ENCODE results near the gene PCGF5. TPM values are rescaled to one million over a fixed set of nuclear protein-coding genes. Genes with fewer than 3 reads are reported as not detected.

Gene PCGF5
- total RNA-seq, 1 experiment from 2014 or later = 27.7 TPM

GRCh38 chr10:91220954-91221675 is 652 bp downstream of the PCGF5 start:
- no peaks in the 10 kb centered on the region; the same call in 1 of the 2 replicates for H3K36me3 ChIP-seq (ENCODE audit: low read depth)
- H3F3A ChIP-seq (ENCODE audit: insufficient read depth, low read depth) = no peaks in the 10 kb centered on the region
- H3K4me3 ChIP-seq = peak overlapping the region; percentile 69
- H3K79me2 ChIP-seq (ENCODE audit: low read depth) = peaks cover 11% of the 10 kb centered on the region
- H3K9me3 ChIP-seq (ENCODE audit: insufficient read depth, low read depth) = no peaks in the 10 kb centered on the region
- POLR2A ChIA-PET (ENCODE audit: unreplicated experiment) = no interaction called here
- TF ChIP-seq CTCF (conservative IDR thresholded peaks at IDR 0.05) (no peak), EZH2 (IDR thresholded peaks at IDR 0.05; ENCODE audit: low read depth) (no peak)
- DNase-seq = no peak
- H2AFZ ChIP-seq = peak overlapping the region; percentile 85
- intact Hi-C loops (cut with micrococcal nuclease; ENCODE audit: unreplicated experiment) = loop anchor here (2.0 kb wide), 1 partner anchor 56 kb away; no protein-coding TSS in a partner anchor
- H3K4me1 ChIP-seq (replicated peaks; ENCODE audit: insufficient read depth) = peaks cover 13% of the 10 kb centered on the region
- H3K27me3 ChIP-seq (ENCODE audit: insufficient read depth, low read depth) = no peaks in the 10 kb centered on the region
- BruUV-seq (replicated peaks) = TSS peak; percentile 28
- peak overlapping the region; percentile 90 for H3K4me2 ChIP-seq
- H3K27ac ChIP-seq = no peak overlapping the region
- H4K20me1 ChIP-seq (ENCODE audit: insufficient read depth) = 0 out of 2 replicates have a peak, but pooled peaks cover 3% of the 10 kb centered on the region
- CTCF ChIA-PET = no interaction called here
- H3K9me2 ChIP-seq (ENCODE audit: insufficient read depth) = no peaks in the 10 kb centered on the region

- Histone ChIP-seq H3K4me3 (no peak overlapping the region), H3K79me2 (ENCODE audit: low read depth) (peaks cover 10% of the 10 kb centered on the region), H3K9me3 (ENCODE audit: insufficient read depth, low read depth) (no peaks in the 10 kb centered on the region), H3K9me2 (ENCODE audit: insufficient read depth) (no peaks in the 10 kb centered on the region), H3K27me3 (ENCODE audit: insufficient read depth, low read depth) (no peaks in the 10 kb centered on the region), H2AFZ (no peak overlapping the region), H3K4me2 (no peak overlapping the region), H3K4me1 (replicated peaks; ENCODE audit: insufficient read depth) (peaks cover 7% of the 10 kb centered on the region), H3F3A (ENCODE audit: insufficient read depth, low read depth) (no peaks in the 10 kb centered on the region), H4K20me1 (ENCODE audit: insufficient read depth) (0 out of 2 replicates have a peak, but pooled peaks cover 3% of the 10 kb centered on the region), H3K27ac (no peak overlapping the region), H3K36me3 (ENCODE audit: low read depth) (no peaks in the 10 kb centered on the region; the same call in 1 of the 2 replicates)
- TF ChIP-seq CTCF (conservative IDR thresholded peaks at IDR 0.05) = no peak
- no peak for TF ChIP-seq EZH2 (IDR thresholded peaks at IDR 0.05; ENCODE audit: low read depth)
- CTCF ChIA-PET = no interaction called here
- DNase-seq = no peak
- intact Hi-C loops (cut with micrococcal nuclease; ENCODE audit: unreplicated experiment) = no loop called here
- BruUV-seq (replicated peaks) = no TSS peak
- POLR2A ChIA-PET (ENCODE audit: unreplicated experiment) = no interaction called here
Observed at GRCh38 chr10:91226093-91226492, 5.6 kb downstream of the PCGF5 start.

GRCh38 chr10:91227576-91227975 is 7.1 kb downstream of the PCGF5 start:
- ChIA-PET POLR2A (ENCODE audit: unreplicated experiment) (no interaction called here), CTCF (no interaction called here)
- H3K9me3 ChIP-seq (ENCODE audit: insufficient read depth, low read depth) = no peaks in the 10 kb centered on the region
- no peak overlapping the region for H3K27ac ChIP-seq
- BruUV-seq (replicated peaks) = no TSS peak
- DNase-seq = no peak
- intact Hi-C loops (cut with micrococcal nuclease; ENCODE audit: unreplicated experiment) = no loop called here
- no peaks in the 10 kb centered on the region for H3K79me2 ChIP-seq (ENCODE audit: low read depth)
- H3K27me3 ChIP-seq (ENCODE audit: insufficient read depth, low read depth) = no peaks in the 10 kb centered on the region
- no peak overlapping the region for H2AFZ ChIP-seq
- no peaks in the 10 kb centered on the region for H3K9me2 ChIP-seq (ENCODE audit: insufficient read depth)
- no peaks in the 10 kb centered on the region; the same call in 1 of the 2 replicates for H3K36me3 ChIP-seq (ENCODE audit: low read depth)
- no peaks in the 10 kb centered on the region for H3K4me1 ChIP-seq (replicated peaks; ENCODE audit: insufficient read depth)
- no peaks in the 10 kb centered on the region for H4K20me1 ChIP-seq (ENCODE audit: insufficient read depth)
- no peaks in the 10 kb centered on the region for H3F3A ChIP-seq (ENCODE audit: insufficient read depth, low read depth)
- H3K4me2 ChIP-seq = no peak overlapping the region
- TF ChIP-seq CTCF (conservative IDR thresholded peaks at IDR 0.05) (no peak), EZH2 (IDR thresholded peaks at IDR 0.05; ENCODE audit: low read depth) (no peak)
- no peak overlapping the region for H3K4me3 ChIP-seq

Data from PC-9 (cell line).